Osteocyte (in vitro differentiated cells): ENCODE results near the gene CTSG. TPM values are rescaled to one million over a fixed set of nuclear protein-coding genes. Genes with fewer than 3 reads are reported as not detected.

Experiments
- DNase-seq: peaks from one replicate; pipeline ENCODE4 v3.0.0; 2021; ENCODE audit warnings: mixed read lengths; ENCODE audit not compliant: unreplicated experiment; ENCODE audit errors: extremely low spot score
- H3K27ac Mint-ChIP-seq: one replicate; pipeline ENCODE4 v1.8.0; 2021; ENCODE audit warnings: mild to moderate bottlenecking, mixed read lengths; ENCODE audit not compliant: unreplicated experiment
- H3K27me3 Mint-ChIP-seq: one replicate; pipeline ENCODE4 v1.8.0; 2021; ENCODE audit warnings: mixed read lengths; ENCODE audit not compliant: unreplicated experiment
- H3K36me3 Mint-ChIP-seq: one replicate; pipeline ENCODE4 v1.8.0; 2021; ENCODE audit warnings: mixed read lengths; ENCODE audit not compliant: unreplicated experiment
- H3K4me1 Mint-ChIP-seq: one replicate; pipeline ENCODE4 v1.8.0; 2021; ENCODE audit warnings: mixed read lengths; ENCODE audit not compliant: unreplicated experiment
- H3K4me3 Mint-ChIP-seq: one replicate; pipeline ENCODE4 v1.8.0; 2021; ENCODE audit warnings: mild to moderate bottlenecking, moderate library complexity, mixed read lengths; ENCODE audit not compliant: unreplicated experiment
- H3K9me3 Mint-ChIP-seq: one replicate; pipeline ENCODE4 v1.8.0; 2021; ENCODE audit warnings: mixed read lengths; ENCODE audit not compliant: unreplicated experiment
- total RNA-seq: library from RNA; stranded (reverse); gene quantifications from 2 replicates; pipeline ENCODE4 v1.2.1, GENCODE V29; 2021
- TF ChIP-seq, protein P1 (sequence below): fragments of 200-600 bp; sonication (generic); IDR thresholded peaks from 2 replicates; pipeline ENCODE4 v1.5.0; 2021; ENCODE audit warnings: antibody characterized with exemption, mild to moderate bottlenecking, moderate library complexity

Gene CTSG
- total RNA-seq, 1 donor from 2014 or later: not detected

DNA sequence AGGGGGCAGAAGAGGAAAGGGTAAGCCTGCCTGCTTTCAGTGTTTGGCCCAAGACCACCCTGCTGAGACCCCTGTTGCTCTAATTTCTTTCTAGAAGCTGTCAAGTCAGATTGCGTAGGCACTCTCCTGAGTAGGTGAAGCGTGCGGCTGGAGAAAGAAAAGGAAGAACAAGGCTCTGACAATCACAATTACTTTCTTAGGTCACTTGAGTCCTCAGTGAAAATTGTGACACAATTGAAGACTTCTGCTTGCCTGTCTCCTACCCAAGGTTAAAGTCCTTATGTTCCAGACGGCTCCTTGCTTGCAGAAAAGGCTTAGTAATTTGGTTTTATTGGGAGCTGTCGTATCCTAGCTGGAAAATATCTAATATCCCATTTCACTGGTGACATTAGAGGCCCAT lies 721 bp upstream of the CTSG start:
- Mint-ChIP-seq H3K27ac (no peak overlapping the region), H3K9me3 (no peaks in the 10 kb centered on the region)

DNA sequence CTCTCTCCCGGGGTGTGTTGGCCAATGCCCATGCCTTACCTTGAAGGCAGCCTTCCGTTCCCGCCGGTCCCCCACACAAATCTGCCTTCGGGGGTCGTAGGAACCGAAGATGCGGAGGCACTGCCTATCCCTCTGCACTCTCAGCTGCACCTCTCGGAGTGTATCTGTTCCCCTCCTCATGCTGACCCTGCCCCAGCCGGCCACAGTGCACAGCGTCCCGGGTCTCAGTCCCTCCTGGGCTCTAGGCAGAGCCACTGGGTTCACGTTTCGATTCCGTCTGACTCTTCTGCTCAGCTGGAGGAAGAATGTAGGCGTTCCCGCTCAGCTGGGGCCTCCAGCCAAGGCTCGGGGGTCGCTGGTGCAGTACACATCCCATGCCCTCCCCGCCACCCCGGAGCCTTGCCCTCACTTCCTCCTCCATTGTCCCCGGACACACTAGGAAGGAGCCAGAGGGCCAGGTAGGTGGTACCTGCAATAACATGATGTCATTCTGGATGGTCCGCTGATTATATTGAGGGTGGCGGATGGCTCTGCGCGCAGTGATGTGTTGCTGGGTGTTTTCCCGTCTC lies 1.8 kb downstream of the CTSG start:
- Mint-ChIP-seq H3K4me1 (no peaks in the 10 kb centered on the region), H3K9me3 (no peaks in the 10 kb centered on the region), H3K27ac (no peak overlapping the region), H3K4me3 (no peak overlapping the region), H3K27me3 (no peaks in the 10 kb centered on the region), H3K36me3 (no peaks in the 10 kb centered on the region)
- no peak for DNase-seq
- TF ChIP-seq, protein P1, sequence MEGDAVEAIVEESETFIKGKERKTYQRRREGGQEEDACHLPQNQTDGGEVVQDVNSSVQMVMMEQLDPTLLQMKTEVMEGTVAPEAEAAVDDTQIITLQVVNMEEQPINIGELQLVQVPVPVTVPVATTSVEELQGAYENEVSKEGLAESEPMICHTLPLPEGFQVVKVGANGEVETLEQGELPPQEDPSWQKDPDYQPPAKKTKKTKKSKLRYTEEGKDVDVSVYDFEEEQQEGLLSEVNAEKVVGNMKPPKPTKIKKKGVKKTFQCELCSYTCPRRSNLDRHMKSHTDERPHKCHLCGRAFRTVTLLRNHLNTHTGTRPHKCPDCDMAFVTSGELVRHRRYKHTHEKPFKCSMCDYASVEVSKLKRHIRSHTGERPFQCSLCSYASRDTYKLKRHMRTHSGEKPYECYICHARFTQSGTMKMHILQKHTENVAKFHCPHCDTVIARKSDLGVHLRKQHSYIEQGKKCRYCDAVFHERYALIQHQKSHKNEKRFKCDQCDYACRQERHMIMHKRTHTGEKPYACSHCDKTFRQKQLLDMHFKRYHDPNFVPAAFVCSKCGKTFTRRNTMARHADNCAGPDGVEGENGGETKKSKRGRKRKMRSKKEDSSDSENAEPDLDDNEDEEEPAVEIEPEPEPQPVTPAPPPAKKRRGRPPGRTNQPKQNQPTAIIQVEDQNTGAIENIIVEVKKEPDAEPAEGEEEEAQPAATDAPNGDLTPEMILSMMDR: no peak

More for the DNA sequence above, 721 bp upstream of the CTSG start:
- Mint-ChIP-seq H3K4me3 (no peak overlapping the region), H3K4me1 (no peaks in the 10 kb centered on the region), H3K27me3 (no peaks in the 10 kb centered on the region), H3K36me3 (no peaks in the 10 kb centered on the region)
- TF ChIP-seq, protein P1: no peak
- DNase-seq: no peak

- Mint-ChIP-seq H3K36me3 (no peaks in the 10 kb centered on the region), H3K27me3 (no peaks in the 10 kb centered on the region), H3K27ac (no peak overlapping the region), H3K9me3 (peaks cover 14% of the 10 kb centered on the region), H3K4me1 (no peaks in the 10 kb centered on the region), H3K4me3 (no peak overlapping the region)
- TF ChIP-seq, protein P1: no peak
- DNase-seq: no peak
Measured at GRCh38 chr14:24566318-24566717, 9.7 kb downstream of the CTSG start.

GRCh38 chr14:24565766-24566165 lies 10.3 kb downstream of the CTSG start:
- DNase-seq: no peak
- H3K36me3 Mint-ChIP-seq: no peaks in the 10 kb centered on the region
- TF ChIP-seq, protein P1: no peak
- no peak overlapping the region for H3K27ac Mint-ChIP-seq
- peaks cover 14% of the 10 kb centered on the region for H3K9me3 Mint-ChIP-seq
- no peak overlapping the region for H3K4me3 Mint-ChIP-seq
- no peaks in the 10 kb centered on the region for H3K4me1 Mint-ChIP-seq
- no peaks in the 10 kb centered on the region for H3K27me3 Mint-ChIP-seq

- Mint-ChIP-seq H3K4me3 (no peak overlapping the region), H3K27me3 (no peaks in the 10 kb centered on the region), H3K36me3 (no peaks in the 10 kb centered on the region), H3K9me3 (peaks cover 14% of the 10 kb centered on the region), H3K4me1 (no peaks in the 10 kb centered on the region), H3K27ac (no peak overlapping the region)
- no peak for DNase-seq
- TF ChIP-seq, protein P1: no peak
Measured at GRCh38 chr14:24563505-24563904, 12.5 kb downstream of the CTSG start.
